Erythroblast (primary cell): ENCODE data around the gene AKNA.

Experiments
- GATA1 ChIP-seq: IDR thresholded peaks from 2 replicates; pipeline ENCODE4 v1.6.1; 2011; ENCODE audit warnings: low read depth, mild to moderate bottlenecking, control low read depth, low read length, moderate library complexity
- POLR2A ChIP-seq: IDR thresholded peaks from 2 replicates; pipeline ENCODE4 v1.6.1; 2011; ENCODE audit warnings: mild to moderate bottlenecking, low read length

DNA sequence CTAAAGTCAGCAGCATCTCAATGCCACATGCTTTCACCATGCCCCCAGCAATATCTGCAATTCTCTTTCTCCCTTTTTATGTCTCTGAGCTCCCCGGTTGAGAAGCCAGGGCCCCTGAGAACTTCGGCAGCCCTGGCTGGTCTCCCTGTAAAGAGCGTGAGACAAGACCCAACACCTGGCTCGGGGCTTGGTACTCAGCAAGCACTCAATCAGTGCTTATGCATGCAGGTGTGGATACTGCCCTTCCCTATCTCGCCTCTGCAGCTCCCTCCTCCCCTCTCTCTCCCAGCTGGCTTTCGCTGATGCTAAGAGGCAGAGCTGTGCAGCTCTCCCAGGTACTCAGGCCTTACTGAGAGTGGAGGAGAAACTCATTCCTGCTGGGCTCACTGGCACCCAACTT lies 41.7 kb upstream of the AKNA start:
- TF ChIP-seq POLR2A: no peak
- no peak for TF ChIP-seq GATA1
